PC-9 (cell line): ENCODE results near the gene TM9SF1. TPM values are rescaled to one million over a fixed set of nuclear protein-coding genes. Genes with fewer than 3 reads are reported as not detected.

Source experiments
- BruUV-seq: library from RNA; stranded (reverse); fragments of 400-500 nt; replicated peaks from 2 replicates; lab custom pipeline; 2021; lab: Mats Ljungman, UMichigan
- CTCF ChIA-PET: fragments of 300-600 bp; sonication (Branson Sonifier 250); formaldehyde crosslinking; loops from one replicate; lab custom pipeline; 2022; ENCODE audit warnings: antibody characterized with exemption; lab: Charles Lee
- POLR2A ChIA-PET: fragments of 300-600 bp; sonication (Branson Sonifier 250); formaldehyde crosslinking; loops from one replicate; lab custom pipeline; 2022; ENCODE audit warnings: antibody characterized with exemption; ENCODE audit not compliant: unreplicated experiment; lab: Charles Lee
- DNase-seq, 2 experiments: peaks; one replicate each; pipeline versions ENCODE4 v3.0.0 to v3.0.0-alpha.2; 2015 to 2022; ENCODE audit warnings: mixed read lengths in 1 of 2
- H2AFZ ChIP-seq: fragments of 200-600 bp; sonication (generic); 2 replicates; pipeline ENCODE4 v1.8.1; 2017; ENCODE audit warnings: antibody characterized with exemption
- H3F3A ChIP-seq: fragments of 200-600 bp; sonication (generic); 2 replicates; pipeline ENCODE4 v1.8.1; 2017; ENCODE audit warnings: antibody characterized with exemption, mild to moderate bottlenecking, low read depth; ENCODE audit not compliant: insufficient read depth
- H3K27ac ChIP-seq: fragments of 200-600 bp; sonication (generic); 2 replicates; pipeline ENCODE4 v1.6.1; 2016; ENCODE audit warnings: mixed run types
- H3K27me3 ChIP-seq: fragments of 200-600 bp; sonication (generic); 2 replicates; pipeline ENCODE4 v1.6.1; 2016; ENCODE audit warnings: low read depth, mixed run types; ENCODE audit not compliant: insufficient read depth
- H3K36me3 ChIP-seq: fragments of 200-600 bp; sonication (generic); 2 replicates; pipeline ENCODE4 v1.6.1; 2016; ENCODE audit warnings: low read depth, mixed run types
- H3K4me1 ChIP-seq: fragments of 200-600 bp; sonication (generic); replicated peaks from 2 replicates; pipeline ENCODE4 v1.6.1; 2016; ENCODE audit warnings: mixed run types; ENCODE audit not compliant: insufficient read depth
- H3K4me2 ChIP-seq: fragments of 200-600 bp; sonication (generic); 2 replicates; pipeline ENCODE4 v1.6.1; 2017; ENCODE audit warnings: mixed run types
- H3K4me3 ChIP-seq: fragments of 200-600 bp; sonication (generic); 2 replicates; pipeline ENCODE4 v1.6.1; 2016; ENCODE audit warnings: mixed run types
- H3K79me2 ChIP-seq: fragments of 200-600 bp; sonication (generic); 2 replicates; pipeline ENCODE4 v1.6.1; 2017; ENCODE audit warnings: low read depth, mixed run types
- H3K9me2 ChIP-seq: fragments of 200-600 bp; sonication (generic); 2 replicates; pipeline ENCODE4 v1.8.1; 2017; ENCODE audit warnings: mild to moderate bottlenecking; ENCODE audit not compliant: insufficient read depth
- H3K9me3 ChIP-seq: fragments of 200-600 bp; sonication (generic); 2 replicates; pipeline ENCODE4 v1.8.1; 2016; ENCODE audit warnings: low read depth; ENCODE audit not compliant: insufficient read depth
- H4K20me1 ChIP-seq: fragments of 200-600 bp; sonication (generic); 2 replicates; pipeline ENCODE4 v1.8.1; 2017; ENCODE audit not compliant: insufficient read depth
- CTCF ChIP-seq: fragments of 200-600 bp; sonication (generic); conservative IDR thresholded peaks from 2 replicates; pipeline ENCODE4 v1.6.1; 2017; ENCODE audit warnings: mixed run types, antibody characterized with exemption, mild to moderate bottlenecking, moderate library complexity
- EZH2 ChIP-seq: fragments of 200-600 bp; sonication (generic); IDR thresholded peaks from 2 replicates; pipeline ENCODE4 v1.8.0; 2017; ENCODE audit warnings: antibody characterized with exemption, low read depth
- intact Hi-C: fragments of 100-400 bp; cut with micrococcal nuclease; formaldehyde crosslinking; loops from one replicate; pipeline ENCODE4 v1.10.0; 2022; ENCODE audit not compliant: unreplicated experiment
- total RNA-seq: library from RNA; stranded (reverse); gene quantifications from 2 replicates; pipeline ENCODE4 v1.2.3, GENCODE V29; 2021

Gene TM9SF1
- total RNA-seq, 1 experiment from 2014 or later, result 37.3 TPM

- Histone ChIP-seq H3K27me3 (no peaks in the 10 kb centered on the region), H3K9me3 (no peaks in the 10 kb centered on the region), H2AFZ (no peak overlapping the region), H4K20me1 (no peaks in the 10 kb centered on the region), H3K79me2 (no peaks in the 10 kb centered on the region), H3K4me1 (no peaks in the 10 kb centered on the region), H3K27ac (no peak overlapping the region), H3F3A (no peaks in the 10 kb centered on the region; the same call in 1 of the 2 replicates), H3K4me3 (no peak overlapping the region), H3K9me2 (no peaks in the 10 kb centered on the region), H3K4me2 (no peak overlapping the region), H3K36me3 (no peaks in the 10 kb centered on the region; the same call in 1 of the 2 replicates)
- intact Hi-C loops, result no loop called here
- no TSS peak for BruUV-seq
- TF ChIP-seq CTCF (no peak), EZH2 (no peak)
- ChIA-PET POLR2A (no interaction called here), CTCF (no interaction called here)
- DNase-seq, result no peak
Observed at GRCh38 chr14:24155100-24155499, 40.1 kb downstream of the TM9SF1 start.

- Histone ChIP-seq H3K9me3 (no peaks in the 10 kb centered on the region), H3K36me3 (no peaks in the 10 kb centered on the region; the same call in 1 of the 2 replicates), H3K9me2 (no peaks in the 10 kb centered on the region), H3K79me2 (peaks cover 20% of the 10 kb centered on the region), H3K27me3 (no peaks in the 10 kb centered on the region), H3K4me1 (peaks cover 6% of the 10 kb centered on the region; the same call in 1 of the 2 replicates), H2AFZ (no peak overlapping the region), H4K20me1 (no peaks in the 10 kb centered on the region), H3K4me3 (no peak overlapping the region), H3K4me2 (no peak overlapping the region), H3K27ac (no peak overlapping the region), H3F3A (peaks cover 3% of the 10 kb centered on the region; the same call in 1 of the 2 replicates)
- no peak for DNase-seq
- intact Hi-C loops, result no loop called here
- CTCF ChIA-PET, result interaction anchor here (1.1 kb wide), 1 partner anchor 10 kb away, joined by 4 read pairs; the partner anchor contains the start of gene IRF9
- no TSS peak for BruUV-seq
- POLR2A ChIA-PET, result no interaction called here
- TF ChIP-seq EZH2 (no peak), CTCF (no peak)
Observed at GRCh38 chr14:24151404-24152080, 43.7 kb downstream of the TM9SF1 start.

GRCh38 chr14:24150993-24151392 is 44.2 kb downstream of the TM9SF1 start:
- Histone ChIP-seq H3K27me3 (no peaks in the 10 kb centered on the region), H3K27ac (no peak overlapping the region), H3K9me2 (no peaks in the 10 kb centered on the region), H3F3A (peaks cover 3% of the 10 kb centered on the region; the same call in 1 of the 2 replicates), H3K79me2 (peaks cover 21% of the 10 kb centered on the region), H2AFZ (no peak overlapping the region), H4K20me1 (no peaks in the 10 kb centered on the region), H3K36me3 (no peaks in the 10 kb centered on the region; the same call in 1 of the 2 replicates), H3K9me3 (no peaks in the 10 kb centered on the region), H3K4me1 (peaks cover 6% of the 10 kb centered on the region; the same call in 1 of the 2 replicates), H3K4me2 (no peak overlapping the region), H3K4me3 (no peak overlapping the region)
- no peak for DNase-seq
- no TSS peak for BruUV-seq
- intact Hi-C loops, result no loop called here
- TF ChIP-seq EZH2, result no peak
- CTCF ChIA-PET, result interaction anchor here (1.1 kb wide), 1 partner anchor 10 kb away, joined by 4 read pairs; the partner anchor contains the start of gene IRF9
- POLR2A ChIA-PET, result no interaction called here
